Hepatocyte (in vitro differentiated cells): ENCODE measurements around the gene TCAP. TPM values are rescaled to one million over a fixed set of nuclear protein-coding genes. Genes with fewer than 3 reads are reported as not detected.

Experiments used
- DNase-seq: peaks from one replicate; pipeline ENCODE4 v3.0.0-alpha.2; 2016; ENCODE audit warnings: low spot score
- H2AFZ ChIP-seq: fragments of 200-600 bp; sonication (generic); 2 replicates; pipeline ENCODE4 v1.6.0; 2016; ENCODE audit warnings: antibody characterized with exemption, mild to moderate bottlenecking
- H3K27ac ChIP-seq: fragments of 200-600 bp; sonication (generic); 2 replicates; pipeline ENCODE4 v1.5.1; 2016; ENCODE audit warnings: mild to moderate bottlenecking
- H3K27me3 ChIP-seq: fragments of 200-600 bp; sonication (generic); 2 replicates; pipeline ENCODE4 v1.6.1; 2016
- H3K36me3 ChIP-seq: fragments of 200-600 bp; sonication (generic); replicated peaks from 2 replicates; pipeline ENCODE4 v1.5.1; 2016; ENCODE audit warnings: low read depth; ENCODE audit not compliant: insufficient read depth
- H3K4me1 ChIP-seq: fragments of 200-600 bp; sonication (generic); 2 replicates; pipeline ENCODE4 v1.5.1; 2016; ENCODE audit warnings: mild to moderate bottlenecking, moderate library complexity; ENCODE audit not compliant: insufficient read depth
- H3K4me2 ChIP-seq: fragments of 200-600 bp; sonication (generic); 2 replicates; pipeline ENCODE4 v1.6.0; 2016
- H3K4me3 ChIP-seq: fragments of 200-600 bp; sonication (generic); 2 replicates; pipeline ENCODE4 v1.5.1; 2016; ENCODE audit warnings: mild to moderate bottlenecking
- H3K79me2 ChIP-seq: fragments of 200-600 bp; sonication (generic); 2 replicates; pipeline ENCODE4 v1.6.0; 2017; ENCODE audit warnings: mild to moderate bottlenecking
- H3K9me2 ChIP-seq: fragments of 200-600 bp; sonication (generic); replicated peaks from 2 replicates; pipeline ENCODE4 v1.6.0; 2017; ENCODE audit warnings: mild to moderate bottlenecking; ENCODE audit not compliant: insufficient read depth
- H3K9me3 ChIP-seq: fragments of 200-600 bp; sonication (generic); 2 replicates; pipeline ENCODE4 v1.5.1; 2016; ENCODE audit warnings: low read depth, mild to moderate bottlenecking
- H4K20me1 ChIP-seq: fragments of 200-600 bp; sonication (generic); 2 replicates; pipeline ENCODE4 v1.6.0; 2016; ENCODE audit warnings: mild to moderate bottlenecking; ENCODE audit not compliant: insufficient read depth, poor library complexity, severe bottlenecking
- CTCF ChIP-seq: fragments of 200-600 bp; sonication (generic); IDR thresholded peaks from 2 replicates; pipeline ENCODE4 v1.5.1; 2016; ENCODE audit warnings: antibody characterized with exemption, mild to moderate bottlenecking; ENCODE audit not compliant: poor library complexity
- EZH2 ChIP-seq: fragments of 200-600 bp; sonication (generic); IDR thresholded peaks from 2 replicates; pipeline ENCODE4 v1.6.1; 2016; ENCODE audit warnings: antibody characterized with exemption, mild to moderate bottlenecking, borderline replicate concordance
- EZH2phosphoT487 ChIP-seq: fragments of 200-600 bp; sonication (generic); IDR thresholded peaks from one replicate; pipeline ENCODE4 v1.6.1; 2018; ENCODE audit warnings: antibody characterized with exemption, mild to moderate bottlenecking, low read depth, moderate library complexity; ENCODE audit not compliant: unreplicated experiment, severe bottlenecking
- WGBS: methylation state at CpG from one replicate; pipeline ENCODE4 v1.1.6; 2016; ENCODE audit warnings: low lambda C conversion rate; ENCODE audit errors: missing lambda C conversion rate; 5-methylcytosine and 5-hydroxymethylcytosine counted together
- polyA plus RNA-seq: library from polyadenylated mRNA; unstranded; fragments of >200 nt; fragmentation: Nextera tagmentation; extraction: Ambion mirVana; gene quantifications from 2 replicates; pipeline ENCODE4 v1.2.1, GENCODE V29; 2016
- total RNA-seq: library from RNA; depleted of rRNA; stranded (reverse); fragments of >200 nt; gene quantifications from 2 replicates; pipeline ENCODE4 v1.2.3, GENCODE V29; 2014

Gene TCAP
- total and polyA plus RNA-seq, 2 experiments from 2014 or later: 0.64 to 0.90 TPM

GRCh38 chr17:39626171-39627046 lies 38.7 kb upstream of the TCAP start, which contains the start of gene PPP1R1B:
TSS of gene PPP1R1B (plus strand) at chr17:39626952. CDS start at chr17:39627393, 441 bp downstream.
- peak within 1 kb of the TSS; percentile 55 for H3K4me3 ChIP-seq
- no peaks in the 10 kb centered on the region for H3K79me2 ChIP-seq
- TF ChIP-seq CTCF: no peak
- no peaks in the 10 kb centered on the region for H3K9me2 ChIP-seq
- H3K36me3 ChIP-seq: no peaks in the 10 kb centered on the region
- H3K4me2 ChIP-seq: peak within 1 kb of the TSS; percentile 98
- H3K27ac ChIP-seq: no peak within 1 kb of the TSS
- peaks cover 22% of the 10 kb centered on the region for H3K4me1 ChIP-seq
- no peaks in the 10 kb centered on the region for H4K20me1 ChIP-seq
- H2AFZ ChIP-seq: peak within 1 kb of the TSS; percentile 66
- H3K27me3 ChIP-seq: peaks cover 46% of the 10 kb centered on the region
- no peak for DNase-seq
- no peaks in the 10 kb centered on the region for H3K9me3 ChIP-seq
- 18% methylated on average over 25 of the region's 29 CpGs for WGBS

GRCh38 chr17:39627047-39627711 lies 38.0 kb upstream of the TCAP start:
- no peaks in the 10 kb centered on the region for H3K9me2 ChIP-seq
- H3K27me3 ChIP-seq: peaks cover 46% of the 10 kb centered on the region
- WGBS: 2% methylated on average over 18 of the region's 72 CpGs
- peaks cover 29% of the 10 kb centered on the region for H3K4me1 ChIP-seq
- no peaks in the 10 kb centered on the region for H4K20me1 ChIP-seq
- no peak overlapping the region for H3K27ac ChIP-seq
- no peaks in the 10 kb centered on the region for H3K9me3 ChIP-seq
- no peaks in the 10 kb centered on the region for H3K79me2 ChIP-seq
- DNase-seq: no peak
- H3K4me3 ChIP-seq: peak overlapping the region; percentile 55
- H2AFZ ChIP-seq: peak overlapping the region; percentile 66
- peak; percentile 92 for TF ChIP-seq EZH2
- TF ChIP-seq EZH2phosphoT487: peak; percentile 48
- TF ChIP-seq CTCF: no peak
- peak overlapping the region; percentile 98 for H3K4me2 ChIP-seq
- H3K36me3 ChIP-seq: no peaks in the 10 kb centered on the region

DNA sequence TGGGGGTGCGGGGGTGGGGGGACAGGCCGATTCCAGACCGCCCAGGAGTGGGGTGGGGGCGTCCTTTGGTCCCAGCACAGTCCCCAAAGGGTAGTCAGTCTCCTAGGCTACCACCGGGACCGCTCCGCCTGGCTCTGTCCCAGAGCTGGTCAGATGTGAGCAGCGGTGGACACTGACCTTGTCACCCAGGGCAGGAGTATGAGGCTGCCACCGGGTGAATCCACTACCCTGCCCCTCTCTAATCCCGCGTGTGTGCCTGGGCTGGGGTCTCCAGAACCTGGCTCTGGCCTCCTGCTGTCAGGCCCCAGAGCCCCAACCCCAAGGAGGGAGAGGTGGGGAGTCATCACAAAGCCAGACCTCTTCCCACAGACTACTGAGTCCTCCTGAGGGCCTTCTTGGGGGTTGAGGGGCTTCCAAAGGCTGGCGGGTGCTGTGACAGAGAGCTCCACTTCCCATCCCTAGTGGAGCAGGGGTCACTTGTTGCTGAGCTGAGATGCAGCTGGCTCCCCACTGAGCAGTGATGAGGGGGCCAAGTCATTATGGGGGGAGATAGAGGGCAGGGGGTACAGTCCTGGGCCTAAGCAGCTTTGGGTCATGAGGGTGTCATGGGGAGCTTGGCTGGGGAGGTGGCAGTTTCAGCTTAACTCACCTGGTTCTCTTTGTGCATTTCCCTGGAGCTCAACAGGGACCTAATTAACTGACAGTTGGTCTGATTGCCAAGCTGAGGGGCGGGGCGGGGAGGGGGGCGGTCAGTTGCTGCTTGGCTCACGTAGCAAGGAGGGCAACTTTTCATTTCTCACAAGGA lies 37.2 kb upstream of the TCAP start:
- no peak overlapping the region for H2AFZ ChIP-seq
- peak overlapping the region; percentile 98 for H3K4me2 ChIP-seq
- peaks cover 34% of the 10 kb centered on the region for H3K4me1 ChIP-seq
- no peaks in the 10 kb centered on the region for H3K79me2 ChIP-seq
- H3K27ac ChIP-seq: no peak overlapping the region
- 25% methylated on average over 16 of the region's 16 CpGs for WGBS
- no peaks in the 10 kb centered on the region for H4K20me1 ChIP-seq
- H3K27me3 ChIP-seq: peaks cover 46% of the 10 kb centered on the region
- H3K9me2 ChIP-seq: no peaks in the 10 kb centered on the region
- H3K4me3 ChIP-seq: no peak overlapping the region
- H3K9me3 ChIP-seq: no peaks in the 10 kb centered on the region
- no peaks in the 10 kb centered on the region for H3K36me3 ChIP-seq
- no peak for DNase-seq
- TF ChIP-seq CTCF: no peak
